ENCODE measurements around the gene CHRNB4.

GRCh38 chr15:78633348-78633747, 7.7 kb downstream of the CHRNB4 start:
- TF ChIP-seq, protein P1, sequence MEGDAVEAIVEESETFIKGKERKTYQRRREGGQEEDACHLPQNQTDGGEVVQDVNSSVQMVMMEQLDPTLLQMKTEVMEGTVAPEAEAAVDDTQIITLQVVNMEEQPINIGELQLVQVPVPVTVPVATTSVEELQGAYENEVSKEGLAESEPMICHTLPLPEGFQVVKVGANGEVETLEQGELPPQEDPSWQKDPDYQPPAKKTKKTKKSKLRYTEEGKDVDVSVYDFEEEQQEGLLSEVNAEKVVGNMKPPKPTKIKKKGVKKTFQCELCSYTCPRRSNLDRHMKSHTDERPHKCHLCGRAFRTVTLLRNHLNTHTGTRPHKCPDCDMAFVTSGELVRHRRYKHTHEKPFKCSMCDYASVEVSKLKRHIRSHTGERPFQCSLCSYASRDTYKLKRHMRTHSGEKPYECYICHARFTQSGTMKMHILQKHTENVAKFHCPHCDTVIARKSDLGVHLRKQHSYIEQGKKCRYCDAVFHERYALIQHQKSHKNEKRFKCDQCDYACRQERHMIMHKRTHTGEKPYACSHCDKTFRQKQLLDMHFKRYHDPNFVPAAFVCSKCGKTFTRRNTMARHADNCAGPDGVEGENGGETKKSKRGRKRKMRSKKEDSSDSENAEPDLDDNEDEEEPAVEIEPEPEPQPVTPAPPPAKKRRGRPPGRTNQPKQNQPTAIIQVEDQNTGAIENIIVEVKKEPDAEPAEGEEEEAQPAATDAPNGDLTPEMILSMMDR (IDR thresholded peaks at IDR 0.05) = no peak
- no peak for TF ChIP-seq EP300 (IDR thresholded peaks at IDR 0.05)

Measured in gastroesophageal sphincter (tissue), 3 donors.